Psoas muscle (tissue), 8 donors: ENCODE results near the gene NGF. TPM values are rescaled to one million over a fixed set of nuclear protein-coding genes. Genes with fewer than 3 reads are reported as not detected.
A peak's percentile ranks its signal among the peaks of the same experiment; 100 is the strongest.

Source experiments
- ATAC-seq, 4 donors: fragments of 200-7000 bp; cut with Tn5 transposase; one replicate each; pipeline ENCODE4 v1.9.1; 2020; ENCODE audit warnings: moderate library complexity in 3 of 4, mild to moderate bottlenecking in 2 of 4
- DNase-seq, 2 donors: peaks; one replicate each; pipeline ENCODE4 v3.0.0-alpha.2; 2020
- H3K27ac ChIP-seq: fragments of 200-600 bp; one replicate; pipeline ENCODE4 v1.8.0; 2022
- H3K27me3 ChIP-seq, 3 donors: fragments of 200-600 bp in 1 of 3; one replicate each; pipeline versions ENCODE4 v1.6.1 to v1.8.0; 2013 to 2022; ENCODE audit warnings: low read length in 2 of 3, mild to moderate bottlenecking in 2 of 3, moderate library complexity in 1 of 3; ENCODE audit not compliant: insufficient read depth in 3 of 3
- H3K36me3 ChIP-seq, 2 donors: fragments of 200-600 bp in 1 of 2; one replicate each; pipeline versions ENCODE4 v1.6.1 to v1.8.0; 2013 to 2022; ENCODE audit warnings: low read depth in 1 of 2, mild to moderate bottlenecking in 1 of 2, moderate library complexity in 1 of 2; ENCODE audit not compliant: insufficient read depth in 1 of 2
- H3K4me1 ChIP-seq: fragments of 200-600 bp; one replicate; pipeline ENCODE4 v1.8.0; 2022
- H3K4me3 ChIP-seq: fragments of 200-600 bp; one replicate; pipeline ENCODE4 v1.8.0; 2022; ENCODE audit warnings: mild to moderate bottlenecking
- H3K9me3 ChIP-seq: fragments of 200-600 bp; one replicate; pipeline ENCODE4 v1.8.0; 2022
- WGBS, 3 donors: extraction: QIAGEN DNeasy Blood & Tissue Kit; methylation state at CpG; one replicate each; pipeline versions ENCODE4 v1.1.6 to v1.1.7; 2013; 5-methylcytosine and 5-hydroxymethylcytosine counted together
- intact Hi-C, 2 donors: fragments of 100-400 bp; cut with DNase I; formaldehyde crosslinking; loops; one replicate each; pipeline versions ENCODE4 v1.11.0 to v1.14.2; 2022
- polyA plus RNA-seq, 3 donors: library from polyadenylated mRNA; stranded (reverse); fragments of 200-250 nt; gene quantifications; one replicate each; pipeline ENCODE4 v1.2.3, GENCODE V29; 2013
- total RNA-seq, 4 donors: library from RNA; stranded (reverse); fragmentation: NEBNext Ultra II Directional in 2 of 4; extraction: Animal tissue kit (Norgen Biotek cat#: 25700) in 2 of 4; gene quantifications; one replicate each; pipeline versions ENCODE4 v1.2.1 to v1.2.4, GENCODE V29; 2021 to 2023
- TF ChIP-seq, protein P1 (sequence below): fragments of 200-600 bp; IDR thresholded peaks from one replicate; pipeline ENCODE4 v1.8.0; 2022; ENCODE audit warnings: antibody characterized with exemption
- donor health status: healthy with polysubstance abuse.
- donor health status: DM: no; HTN: no; CAD: no; lungs with moderate emphysema.
- donor health status: Bipolar disorder and iron deficiency.
- donor health status: healthy.
- donor health status: DM: yes; HTN: yes; CAD: no.
- donor health status: DM: no; HTN: no; CAD: no.
- donor health status: DM: no; HTN: no; CAD: no.
- donor health status: DM: yes; HTN: yes; CAD: no.

Gene NGF
- total and polyA plus RNA-seq, 7 donors, result 0.27 to 1.4 (median 0.57) TPM

GRCh38 chr1:115308969-115309368, 29.1 kb downstream of the NGF start:
- Histone ChIP-seq H3K4me3 (no peak overlapping the region), H3K4me1 (no peaks in the 10 kb centered on the region), H3K36me3 (no peaks in the 10 kb centered on the region), H3K27ac (no peak overlapping the region), H3K27me3 (no peaks in the 10 kb centered on the region), H3K9me3 (no peaks in the 10 kb centered on the region)
- intact Hi-C loops, result no loop called here
- TF ChIP-seq, protein P1, sequence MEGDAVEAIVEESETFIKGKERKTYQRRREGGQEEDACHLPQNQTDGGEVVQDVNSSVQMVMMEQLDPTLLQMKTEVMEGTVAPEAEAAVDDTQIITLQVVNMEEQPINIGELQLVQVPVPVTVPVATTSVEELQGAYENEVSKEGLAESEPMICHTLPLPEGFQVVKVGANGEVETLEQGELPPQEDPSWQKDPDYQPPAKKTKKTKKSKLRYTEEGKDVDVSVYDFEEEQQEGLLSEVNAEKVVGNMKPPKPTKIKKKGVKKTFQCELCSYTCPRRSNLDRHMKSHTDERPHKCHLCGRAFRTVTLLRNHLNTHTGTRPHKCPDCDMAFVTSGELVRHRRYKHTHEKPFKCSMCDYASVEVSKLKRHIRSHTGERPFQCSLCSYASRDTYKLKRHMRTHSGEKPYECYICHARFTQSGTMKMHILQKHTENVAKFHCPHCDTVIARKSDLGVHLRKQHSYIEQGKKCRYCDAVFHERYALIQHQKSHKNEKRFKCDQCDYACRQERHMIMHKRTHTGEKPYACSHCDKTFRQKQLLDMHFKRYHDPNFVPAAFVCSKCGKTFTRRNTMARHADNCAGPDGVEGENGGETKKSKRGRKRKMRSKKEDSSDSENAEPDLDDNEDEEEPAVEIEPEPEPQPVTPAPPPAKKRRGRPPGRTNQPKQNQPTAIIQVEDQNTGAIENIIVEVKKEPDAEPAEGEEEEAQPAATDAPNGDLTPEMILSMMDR, result no peak
- ATAC-seq (no peak), DNase-seq (no peak)
- WGBS, 3 donors, result 72 to 96% (median 87%) methylated on average over 1 of the region's 1 CpG

GRCh38 chr1:115307661-115308060, 30.4 kb downstream of the NGF start:
- TF ChIP-seq, protein P1, result no peak
- no peak overlapping the region for H3K4me3 ChIP-seq
- no peaks in the 10 kb centered on the region for H3K27me3 ChIP-seq
- H3K4me1 ChIP-seq, result no peaks in the 10 kb centered on the region
- intact Hi-C loops, result no loop called here
- ATAC-seq (no peak), DNase-seq (no peak)
- H3K9me3 ChIP-seq, result no peaks in the 10 kb centered on the region
- H3K36me3 ChIP-seq, result no peaks in the 10 kb centered on the region
- H3K27ac ChIP-seq, result no peak overlapping the region

DNA sequence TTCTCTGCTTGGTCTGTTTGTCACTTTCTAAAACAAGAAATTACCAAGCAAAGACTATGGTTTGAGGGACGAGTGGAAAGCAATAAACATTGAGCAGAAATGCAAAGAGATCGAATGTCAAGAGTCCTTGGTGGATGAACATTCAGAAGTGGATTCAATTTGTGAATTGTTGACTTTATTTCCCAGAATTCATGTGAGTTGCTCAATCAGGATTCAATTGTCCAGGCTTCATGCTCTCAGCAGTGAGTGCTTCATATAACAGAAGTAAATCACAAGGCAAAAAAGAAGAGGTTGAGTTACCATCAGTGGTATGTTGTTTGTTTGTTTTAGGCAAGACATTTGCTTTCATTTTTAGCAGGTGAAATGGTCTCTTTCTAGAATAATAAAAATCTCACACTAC, 31.9 kb downstream of the NGF start:
- Histone ChIP-seq H3K27me3 (no peaks in the 10 kb centered on the region), H3K4me3 (no peak overlapping the region), H3K9me3 (no peaks in the 10 kb centered on the region), H3K36me3 (no peaks in the 10 kb centered on the region), H3K27ac (no peak overlapping the region), H3K4me1 (no peaks in the 10 kb centered on the region)
- no peak for DNase-seq
- intact Hi-C loops, result no loop called here
- TF ChIP-seq, protein P1, result no peak
- ATAC-seq, result no peak
- 74 to 85% (median 75%) methylated on average over 2 of the region's 2 CpGs for WGBS, 3 donors

DNA sequence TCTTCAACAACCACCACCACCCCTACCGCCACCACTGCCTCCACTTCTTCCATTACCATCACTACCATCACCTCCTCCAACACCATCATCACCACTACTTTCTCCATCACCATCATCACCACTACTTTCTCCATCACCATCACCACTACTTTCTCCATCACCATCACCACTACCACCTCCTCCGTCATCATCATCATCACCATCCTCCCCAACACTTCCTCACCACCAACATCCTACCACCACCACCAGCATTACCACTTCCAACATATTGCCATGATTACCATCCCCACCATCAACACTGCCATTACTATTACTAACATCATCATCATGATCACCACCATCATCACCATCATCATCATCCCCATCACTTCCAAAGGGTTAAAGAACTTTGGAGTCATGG, 34.7 kb downstream of the NGF start:
- 95 to 98% (median 98%) methylated on average over 2 of the region's 2 CpGs for WGBS, 3 donors
- TF ChIP-seq, protein P1, result no peak

DNA sequence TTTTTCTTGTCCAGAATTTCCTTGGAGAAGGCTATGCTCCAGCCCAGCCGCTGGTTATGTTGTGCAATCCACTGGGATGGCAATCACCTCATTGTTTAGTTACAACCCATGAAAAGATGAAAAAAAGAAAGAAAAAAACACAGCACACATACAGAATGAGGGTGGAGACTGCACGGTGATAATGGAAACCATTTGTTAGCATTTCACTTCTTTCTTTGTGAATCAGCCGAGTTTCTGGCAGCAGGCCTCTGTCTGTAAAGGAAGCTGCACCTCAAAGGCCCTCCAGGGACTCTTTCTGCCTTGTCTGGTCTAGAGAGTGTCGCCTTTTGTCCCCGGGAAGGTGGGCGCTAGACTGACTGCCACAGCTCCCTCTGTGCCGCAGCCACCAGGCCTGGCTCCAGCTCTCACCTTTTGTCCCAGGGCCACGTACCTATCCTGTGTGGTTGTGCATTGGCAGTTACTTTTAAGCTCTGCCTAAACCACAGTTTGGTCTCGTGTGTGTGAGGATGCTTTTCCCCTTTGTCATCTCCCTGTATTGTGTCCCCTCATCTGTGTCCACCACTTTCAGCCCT, 35.6 kb downstream of the NGF start:
- peak in 1 of 4 donors; percentile 19 for ATAC-seq
- DNase-seq, result no peak
- WGBS, 3 donors, result 52 to 57% (median 55%) methylated on average over 9 of the region's 9 CpGs
- no peak overlapping the region for H3K4me3 ChIP-seq
- intact Hi-C loops, result loop anchor here in 1 of 2 donors (1.0 kb wide), 1 partner anchor 12 kb away; no protein-coding TSS in a partner anchor
- H3K9me3 ChIP-seq, result no peaks in the 10 kb centered on the region
- H3K27ac ChIP-seq, result no peak overlapping the region
- H3K4me1 ChIP-seq, result no peaks in the 10 kb centered on the region
- H3K36me3 ChIP-seq, result no peaks in the 10 kb centered on the region
- no peaks in the 10 kb centered on the region for H3K27me3 ChIP-seq
- TF ChIP-seq, protein P1, result no peak

More for the DNA sequence above, 34.7 kb downstream of the NGF start:
- Histone ChIP-seq H3K36me3 (no peaks in the 10 kb centered on the region), H3K9me3 (no peaks in the 10 kb centered on the region), H3K27ac (no peak overlapping the region), H3K27me3 (no peaks in the 10 kb centered on the region), H3K4me1 (no peaks in the 10 kb centered on the region), H3K4me3 (no peak overlapping the region)
- no peak for ATAC-seq
- intact Hi-C loops, result no loop called here
- DNase-seq, result no peak
